Nephron progenitor cell (in vitro differentiated cells): ENCODE data around the gene CDC40.

Source experiments
- DNase-seq: peaks from one replicate; pipeline ENCODE4 v3.0.0; 2021
- H3K27ac Mint-ChIP-seq: 2 replicates; pipeline ENCODE4 v1.8.0; 2021; ENCODE audit warnings: mild to moderate bottlenecking, moderate library complexity, mixed read lengths
- H3K27me3 Mint-ChIP-seq: 2 replicates; pipeline ENCODE4 v1.8.0; 2021; ENCODE audit warnings: mild to moderate bottlenecking, low read depth, mixed read lengths; ENCODE audit not compliant: poor library complexity
- H3K36me3 Mint-ChIP-seq: 2 replicates; pipeline ENCODE4 v1.8.0; 2021; ENCODE audit warnings: low read depth, mixed read lengths
- H3K4me1 Mint-ChIP-seq: 2 replicates; pipeline ENCODE4 v1.8.0; 2021; ENCODE audit warnings: mixed read lengths
- H3K4me3 Mint-ChIP-seq: 2 replicates; pipeline ENCODE4 v1.8.0; 2021; ENCODE audit warnings: mild to moderate bottlenecking, moderate library complexity, mixed read lengths
- H3K9me3 Mint-ChIP-seq: 2 replicates; pipeline ENCODE4 v1.8.0; 2021; ENCODE audit warnings: mild to moderate bottlenecking, moderate library complexity, mixed read lengths
- TF ChIP-seq, protein P1 (sequence below): fragments of 200-600 bp; sonication (generic); IDR thresholded peaks from 2 replicates; pipeline ENCODE4 v1.5.0; 2021; ENCODE audit warnings: antibody characterized with exemption

CDC40 gene

DNA sequence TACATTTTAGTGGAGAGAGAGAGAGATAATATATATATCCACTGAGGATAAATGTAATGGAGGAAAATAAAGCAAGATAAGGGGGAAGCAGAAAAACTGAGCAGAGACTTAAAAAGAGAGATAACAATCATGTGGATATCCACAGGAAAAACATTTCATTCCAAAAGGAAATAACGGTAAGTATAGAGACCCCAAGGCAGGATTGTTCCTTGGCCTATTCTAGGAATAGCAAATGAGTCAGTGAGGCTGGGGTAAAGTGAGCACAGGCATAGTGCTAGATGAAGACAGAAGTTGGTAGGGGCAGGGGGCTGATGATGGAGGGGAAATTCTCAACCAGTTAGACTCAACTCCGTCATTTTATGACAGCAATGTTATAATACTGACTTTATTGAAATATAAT lies 11.2 kb downstream of the CDC40 start:
- H3K27ac Mint-ChIP-seq, result no peak overlapping the region
- no peak overlapping the region for H3K4me3 Mint-ChIP-seq
- no peaks in the 10 kb centered on the region for H3K27me3 Mint-ChIP-seq
- H3K4me1 Mint-ChIP-seq, result no peaks in the 10 kb centered on the region
- DNase-seq, result no peak
- TF ChIP-seq, protein P1, sequence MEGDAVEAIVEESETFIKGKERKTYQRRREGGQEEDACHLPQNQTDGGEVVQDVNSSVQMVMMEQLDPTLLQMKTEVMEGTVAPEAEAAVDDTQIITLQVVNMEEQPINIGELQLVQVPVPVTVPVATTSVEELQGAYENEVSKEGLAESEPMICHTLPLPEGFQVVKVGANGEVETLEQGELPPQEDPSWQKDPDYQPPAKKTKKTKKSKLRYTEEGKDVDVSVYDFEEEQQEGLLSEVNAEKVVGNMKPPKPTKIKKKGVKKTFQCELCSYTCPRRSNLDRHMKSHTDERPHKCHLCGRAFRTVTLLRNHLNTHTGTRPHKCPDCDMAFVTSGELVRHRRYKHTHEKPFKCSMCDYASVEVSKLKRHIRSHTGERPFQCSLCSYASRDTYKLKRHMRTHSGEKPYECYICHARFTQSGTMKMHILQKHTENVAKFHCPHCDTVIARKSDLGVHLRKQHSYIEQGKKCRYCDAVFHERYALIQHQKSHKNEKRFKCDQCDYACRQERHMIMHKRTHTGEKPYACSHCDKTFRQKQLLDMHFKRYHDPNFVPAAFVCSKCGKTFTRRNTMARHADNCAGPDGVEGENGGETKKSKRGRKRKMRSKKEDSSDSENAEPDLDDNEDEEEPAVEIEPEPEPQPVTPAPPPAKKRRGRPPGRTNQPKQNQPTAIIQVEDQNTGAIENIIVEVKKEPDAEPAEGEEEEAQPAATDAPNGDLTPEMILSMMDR, result no peak
- H3K9me3 Mint-ChIP-seq, result no peaks in the 10 kb centered on the region
- peaks cover 14% of the 10 kb centered on the region for H3K36me3 Mint-ChIP-seq

DNA sequence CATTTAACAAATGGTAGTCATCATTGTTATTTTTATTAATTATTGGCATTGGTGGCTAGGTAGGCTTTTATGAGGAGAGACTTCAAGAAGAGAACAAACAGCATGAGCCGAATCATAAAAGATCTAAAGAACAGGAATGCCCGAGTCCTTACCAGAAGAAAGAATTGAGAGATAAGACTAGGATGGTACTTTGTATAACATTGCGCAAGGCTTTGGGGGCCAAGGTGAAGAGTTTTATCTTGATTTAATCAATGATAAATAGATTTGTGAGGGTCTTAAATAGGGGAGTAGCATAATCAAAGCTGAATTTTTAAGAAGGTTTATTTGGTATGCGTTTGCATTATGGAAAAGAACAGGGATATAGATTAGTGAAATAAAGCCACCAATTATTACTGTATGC lies 15.4 kb downstream of the CDC40 start:
- DNase-seq, result no peak
- TF ChIP-seq, protein P1, result no peak
- H3K36me3 Mint-ChIP-seq, result peaks cover 40% of the 10 kb centered on the region
- H3K27me3 Mint-ChIP-seq, result no peaks in the 10 kb centered on the region
- H3K4me3 Mint-ChIP-seq, result no peak overlapping the region
- H3K4me1 Mint-ChIP-seq, result peaks cover 7% of the 10 kb centered on the region
- no peak overlapping the region for H3K27ac Mint-ChIP-seq
- H3K9me3 Mint-ChIP-seq, result no peaks in the 10 kb centered on the region

DNA sequence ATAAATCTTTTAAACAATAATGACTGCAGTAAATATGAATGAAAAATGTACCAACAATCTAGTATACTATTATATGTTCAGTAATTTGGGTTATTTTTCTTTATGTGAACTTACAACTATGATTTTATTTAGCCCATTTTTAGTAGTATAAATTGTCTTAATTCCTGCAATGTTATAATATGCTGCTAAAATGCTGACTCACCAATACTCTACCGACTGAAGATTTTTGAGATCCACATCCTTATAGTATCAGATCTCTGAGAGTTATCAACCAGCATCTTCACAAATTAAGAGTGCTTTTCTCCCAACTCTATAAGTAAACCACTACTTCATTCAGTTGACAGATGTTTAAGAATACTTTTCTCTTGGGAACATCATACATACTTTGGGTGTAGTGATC lies 16.6 kb downstream of the CDC40 start:
- Mint-ChIP-seq H3K36me3 (peaks cover 40% of the 10 kb centered on the region), H3K4me3 (no peak overlapping the region), H3K27me3 (no peaks in the 10 kb centered on the region), H3K4me1 (peaks cover 19% of the 10 kb centered on the region), H3K27ac (no peak overlapping the region), H3K9me3 (no peaks in the 10 kb centered on the region)
- TF ChIP-seq, protein P1, result no peak
- DNase-seq, result no peak

DNA sequence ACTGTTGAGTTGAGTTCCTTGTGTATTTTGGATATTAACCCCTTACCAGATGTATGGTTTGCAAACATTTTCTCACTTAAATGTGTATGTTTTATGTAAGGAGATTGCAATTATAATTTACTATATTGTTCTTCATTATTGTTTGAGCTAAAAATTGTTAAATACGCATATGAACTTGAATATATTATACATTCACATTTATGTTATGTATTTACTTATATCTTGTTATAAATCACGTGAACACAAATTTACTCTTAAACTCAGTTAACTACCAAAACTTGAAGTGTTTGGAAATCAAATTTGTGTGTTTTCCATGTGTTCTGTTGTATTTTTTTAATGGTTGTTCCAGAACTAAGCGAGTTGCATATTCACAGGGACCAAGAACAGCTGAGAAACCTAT lies 18.3 kb downstream of the CDC40 start:
- Mint-ChIP-seq H3K4me1 (peaks cover 20% of the 10 kb centered on the region), H3K4me3 (no peak overlapping the region), H3K27me3 (no peaks in the 10 kb centered on the region), H3K27ac (no peak overlapping the region), H3K36me3 (peaks cover 38% of the 10 kb centered on the region), H3K9me3 (no peaks in the 10 kb centered on the region)
- no peak for DNase-seq
- TF ChIP-seq, protein P1, result no peak

DNA sequence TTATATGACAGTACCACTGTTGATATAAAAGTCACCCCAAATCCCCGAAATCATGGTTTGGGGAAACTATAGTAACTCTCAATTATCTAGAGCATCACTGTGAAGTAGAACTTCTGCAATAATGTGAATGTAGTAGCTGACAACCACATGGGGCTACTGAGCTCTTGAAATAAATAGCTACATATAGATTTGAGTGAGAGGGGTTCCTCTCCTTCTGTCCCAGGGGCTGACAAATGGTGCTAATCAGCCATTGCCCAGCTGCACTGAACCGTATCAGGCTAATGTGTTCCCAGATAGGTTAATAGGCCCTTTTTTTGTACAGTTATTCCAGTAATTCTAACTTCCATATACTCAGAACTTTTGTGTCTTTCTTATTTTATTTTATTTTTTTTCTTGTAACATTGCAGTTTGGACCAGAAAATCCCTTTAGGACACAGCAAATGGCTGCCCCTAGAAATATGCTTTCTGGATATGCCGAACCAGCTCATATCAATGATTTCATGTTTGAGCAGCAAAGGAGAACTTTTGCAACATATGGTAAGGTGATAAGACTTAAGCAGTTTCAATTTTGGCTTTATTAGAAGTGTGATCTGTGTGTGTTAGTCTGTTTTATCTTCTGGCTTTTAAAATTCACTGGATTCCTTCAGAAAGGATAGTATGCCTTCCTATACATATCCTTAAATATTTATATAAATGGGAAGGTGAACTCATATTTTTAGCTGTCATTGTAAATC lies 21.1 kb downstream of the CDC40 start:
- Mint-ChIP-seq H3K4me1 (peaks cover 20% of the 10 kb centered on the region), H3K4me3 (no peak overlapping the region), H3K27me3 (no peaks in the 10 kb centered on the region), H3K27ac (no peak overlapping the region), H3K36me3 (peaks cover 37% of the 10 kb centered on the region), H3K9me3 (no peaks in the 10 kb centered on the region)
- DNase-seq, result no peak
- TF ChIP-seq, protein P1, result no peak

DNA sequence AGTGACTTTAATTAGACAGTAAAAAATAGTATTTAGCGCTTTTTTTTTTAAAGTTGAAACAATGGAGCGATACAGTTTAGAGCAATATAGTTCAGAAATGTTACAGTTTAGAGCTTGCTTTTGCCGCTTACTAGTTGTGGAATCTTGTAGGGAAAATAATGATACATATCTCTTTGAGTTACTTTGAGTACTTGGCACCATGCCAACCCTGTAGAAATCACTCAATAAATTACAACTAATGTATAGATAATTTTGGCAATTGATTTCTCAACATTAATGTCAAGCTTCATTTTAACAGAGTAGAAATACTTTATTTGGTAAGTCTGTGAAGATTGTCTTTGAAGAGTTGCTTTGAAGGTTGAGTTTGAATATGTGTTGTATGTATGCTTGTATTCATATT lies 27.4 kb downstream of the CDC40 start:
- no peak for DNase-seq
- Mint-ChIP-seq H3K27me3 (no peaks in the 10 kb centered on the region), H3K27ac (no peak overlapping the region), H3K4me1 (no peaks in the 10 kb centered on the region), H3K4me3 (no peak overlapping the region), H3K36me3 (peaks cover 41% of the 10 kb centered on the region), H3K9me3 (no peaks in the 10 kb centered on the region)
- TF ChIP-seq, protein P1, result no peak
